NT2/D1 (cell line): ENCODE data around the gene CMPK2.

ENCODE experiments used
- DNase-seq: peaks from one replicate; pipeline ENCODE4 v3.0.0-alpha.2; 2011; ENCODE audit warnings: low read depth, low spot score
- H3K27me3 ChIP-seq: 2 replicates; pipeline ENCODE4 v1.6.0; 2011; ENCODE audit warnings: mild to moderate bottlenecking; ENCODE audit not compliant: insufficient read length, insufficient read depth
- H3K36me3 ChIP-seq: 2 replicates; pipeline ENCODE4 v1.6.1; 2011; ENCODE audit warnings: mild to moderate bottlenecking, low read length, mixed read lengths; ENCODE audit not compliant: insufficient read depth, insufficient read length
- H3K4me1 ChIP-seq: 2 replicates; pipeline ENCODE4 v1.5.1; 2011; ENCODE audit not compliant: insufficient read depth, insufficient read length
- H3K4me3 ChIP-seq: 2 replicates; pipeline ENCODE4 v1.5.1; 2011; ENCODE audit warnings: low read depth; ENCODE audit not compliant: insufficient read length
- H3K9ac ChIP-seq: 2 replicates; pipeline ENCODE4 v1.6.0; 2011; ENCODE audit warnings: low read depth; ENCODE audit not compliant: insufficient read length
- H3K9me3 ChIP-seq: 2 replicates; pipeline ENCODE4 v1.5.1; 2011; ENCODE audit warnings: mild to moderate bottlenecking, low read length; ENCODE audit not compliant: insufficient read depth
- SUZ12 ChIP-seq: IDR thresholded peaks from 2 replicates; pipeline ENCODE4 v1.6.1; 2011; ENCODE audit not compliant: insufficient read length, insufficient read depth; ENCODE audit errors: extremely low read depth
- YY1 ChIP-seq: IDR thresholded peaks from 2 replicates; pipeline ENCODE4 v1.6.1; 2011; ENCODE audit not compliant: insufficient read length, insufficient read depth
- ZNF274 ChIP-seq: IDR thresholded peaks from 2 replicates; pipeline ENCODE4 v1.6.1; 2011; ENCODE audit warnings: mild to moderate bottlenecking, low read depth, low read length

CMPK2 gene

GRCh38 chr2:6820236-6820635 lies 45.5 kb downstream of the CMPK2 start:
- Histone ChIP-seq H3K4me1 (no peaks in the 10 kb centered on the region), H3K4me3 (no peak overlapping the region), H3K9me3 (no peaks in the 10 kb centered on the region), H3K27me3 (no peaks in the 10 kb centered on the region), H3K36me3 (no peaks in the 10 kb centered on the region), H3K9ac (no peak overlapping the region)
- no peak for TF ChIP-seq ZNF274
- TF ChIP-seq SUZ12 = no peak
- no peak for TF ChIP-seq YY1
- DNase-seq = no peak

- Histone ChIP-seq H3K9ac (no peak overlapping the region), H3K9me3 (no peaks in the 10 kb centered on the region), H3K36me3 (no peaks in the 10 kb centered on the region), H3K27me3 (no peaks in the 10 kb centered on the region), H3K4me1 (no peaks in the 10 kb centered on the region), H3K4me3 (no peak overlapping the region)
- no peak for DNase-seq
- TF ChIP-seq YY1 (no peak), SUZ12 (no peak), ZNF274 (no peak)
These were observed 46.0 kb downstream of the CMPK2 start for GRCh38 chr2:6819668-6820067.

GRCh38 chr2:6818012-6818411 lies 47.7 kb downstream of the CMPK2 start:
- Histone ChIP-seq H3K9me3 (no peaks in the 10 kb centered on the region), H3K36me3 (no peaks in the 10 kb centered on the region), H3K9ac (no peak overlapping the region), H3K4me3 (no peak overlapping the region), H3K27me3 (no peaks in the 10 kb centered on the region), H3K4me1 (peaks cover 3% of the 10 kb centered on the region)
- TF ChIP-seq SUZ12 (no peak), ZNF274 (no peak), YY1 (no peak)
- no peak for DNase-seq

- no peak for TF ChIP-seq YY1
- TF ChIP-seq SUZ12 = no peak
- no peak for TF ChIP-seq ZNF274
- H3K36me3 ChIP-seq = no peaks in the 10 kb centered on the region
- no peaks in the 10 kb centered on the region for H3K27me3 ChIP-seq
- DNase-seq = no peak
- no peak overlapping the region for H3K4me3 ChIP-seq
- H3K4me1 ChIP-seq = peaks cover 4% of the 10 kb centered on the region
- no peak overlapping the region for H3K9ac ChIP-seq
- H3K9me3 ChIP-seq = no peaks in the 10 kb centered on the region
These were observed 50.8 kb downstream of the CMPK2 start for GRCh38 chr2:6814869-6815268.

GRCh38 chr2:6814312-6814711 lies 51.4 kb downstream of the CMPK2 start:
- Histone ChIP-seq H3K4me3 (no peak overlapping the region), H3K4me1 (peaks cover 4% of the 10 kb centered on the region), H3K9ac (no peak overlapping the region), H3K9me3 (no peaks in the 10 kb centered on the region), H3K36me3 (no peaks in the 10 kb centered on the region), H3K27me3 (no peaks in the 10 kb centered on the region)
- TF ChIP-seq YY1 (no peak), SUZ12 (no peak), ZNF274 (no peak)
- DNase-seq = no peak

- Histone ChIP-seq H3K36me3 (no peaks in the 10 kb centered on the region), H3K4me1 (peaks cover 4% of the 10 kb centered on the region), H3K27me3 (no peaks in the 10 kb centered on the region), H3K9me3 (no peaks in the 10 kb centered on the region), H3K4me3 (no peak overlapping the region), H3K9ac (no peak overlapping the region)
- no peak for DNase-seq
- no peak for TF ChIP-seq YY1
- no peak for TF ChIP-seq ZNF274
- TF ChIP-seq SUZ12 = no peak
These were observed 52.1 kb downstream of the CMPK2 start for GRCh38 chr2:6813573-6813972.

- no peak for DNase-seq
- H3K9me3 ChIP-seq = no peaks in the 10 kb centered on the region
- H3K4me3 ChIP-seq = no peak overlapping the region
- H3K27me3 ChIP-seq = no peaks in the 10 kb centered on the region
- TF ChIP-seq YY1 (no peak), SUZ12 (no peak), ZNF274 (no peak)
- H3K9ac ChIP-seq = no peak overlapping the region
- H3K36me3 ChIP-seq = no peaks in the 10 kb centered on the region
- H3K4me1 ChIP-seq = peaks cover 4% of the 10 kb centered on the region
These were observed 52.7 kb downstream of the CMPK2 start for GRCh38 chr2:6812857-6813530.
